WTC11 (cell line): ENCODE data around the gene CELF2. TPM values are rescaled to one million over a fixed set of nuclear protein-coding genes. Genes with fewer than 3 reads are reported as not detected.

ENCODE experiments used
- ATAC-seq: fragments of 200-7000 bp; cut with Tn5 transposase; 2 replicates; pipeline ENCODE4 v1.10.0; 2021; ENCODE audit warnings: mild to moderate bottlenecking, moderate library complexity
- CTCF ChIA-PET: fragments of 300-600 bp; sonication (Branson Sonifier 250); formaldehyde crosslinking; loops from one replicate; lab custom pipeline; 2021; ENCODE audit warnings: antibody characterized with exemption; lab: Charles Lee
- POLR2A ChIA-PET: fragments of 350-600 bp; sonication (Branson Sonifier 250); formaldehyde crosslinking; loops from one replicate; lab custom pipeline; 2021; ENCODE audit warnings: antibody characterized with exemption; lab: Charles Lee
- DNase-seq: peaks from one replicate; pipeline ENCODE4 v3.0.0; 2021; ENCODE audit warnings: low spot score
- H3K27ac Mint-ChIP-seq: 2 replicates; pipeline ENCODE4 v1.8.0; 2021; ENCODE audit warnings: mixed read lengths
- H3K27me3 Mint-ChIP-seq: 2 replicates; pipeline ENCODE4 v1.8.0; 2021; ENCODE audit warnings: low read depth, mild to moderate bottlenecking, moderate library complexity, mixed read lengths
- H3K36me3 Mint-ChIP-seq: 2 replicates; pipeline ENCODE4 v1.8.0; 2021; ENCODE audit warnings: mixed read lengths
- H3K4me1 Mint-ChIP-seq: 2 replicates; pipeline ENCODE4 v1.8.0; 2022; ENCODE audit warnings: mixed read lengths
- H3K4me3 Mint-ChIP-seq: 2 replicates; pipeline ENCODE4 v1.8.0; 2021; ENCODE audit warnings: mild to moderate bottlenecking, moderate library complexity, mixed read lengths
- H3K9me3 Mint-ChIP-seq: 2 replicates; pipeline ENCODE4 v1.8.0; 2021; ENCODE audit warnings: mixed read lengths
- CREM ChIP-seq: sonication (generic); formaldehyde crosslinking; IDR thresholded peaks from 2 replicates; pipeline ENCODE4 v1.8.1; 2022; ENCODE audit warnings: mild to moderate bottlenecking, missing genetic modification reagents, moderate library complexity
- E2F5 ChIP-seq: sonication (generic); formaldehyde crosslinking; IDR thresholded peaks from 2 replicates; pipeline ENCODE4 v1.8.1; 2022; ENCODE audit warnings: mild to moderate bottlenecking, moderate library complexity, missing genetic modification reagents
- ESRRA ChIP-seq: sonication (generic); formaldehyde crosslinking; IDR thresholded peaks from 2 replicates; pipeline ENCODE4 v1.8.1; 2022; ENCODE audit warnings: mild to moderate bottlenecking, missing genetic modification reagents, borderline replicate concordance
- FOXK1 ChIP-seq: sonication (generic); formaldehyde crosslinking; IDR thresholded peaks from 2 replicates; pipeline ENCODE4 v1.8.0; 2022; ENCODE audit warnings: mild to moderate bottlenecking, moderate library complexity, missing genetic modification reagents
- JUN ChIP-seq: sonication (generic); formaldehyde crosslinking; IDR thresholded peaks from 2 replicates; pipeline ENCODE4 v1.8.0; 2023; ENCODE audit warnings: mild to moderate bottlenecking, missing genetic modification reagents
- NR2C2 ChIP-seq: sonication (generic); formaldehyde crosslinking; IDR thresholded peaks from 2 replicates; pipeline ENCODE4 v1.8.0; 2022; ENCODE audit warnings: mild to moderate bottlenecking, missing genetic modification reagents
- RELA ChIP-seq: sonication (generic); formaldehyde crosslinking; IDR thresholded peaks from 2 replicates; pipeline ENCODE4 v1.8.1; 2022; ENCODE audit warnings: missing genetic modification reagents, mild to moderate bottlenecking, borderline replicate concordance
- SMAD3 ChIP-seq: sonication (generic); formaldehyde crosslinking; IDR thresholded peaks from 2 replicates; pipeline ENCODE4 v1.8.0; 2022; ENCODE audit warnings: missing genetic modification reagents, mild to moderate bottlenecking, borderline replicate concordance
- TEAD1 ChIP-seq: sonication (generic); formaldehyde crosslinking; IDR thresholded peaks from 2 replicates; pipeline ENCODE4 v1.8.0; 2022; ENCODE audit warnings: mild to moderate bottlenecking, missing genetic modification reagents
- ZNF219 ChIP-seq: sonication (generic); formaldehyde crosslinking; IDR thresholded peaks from 2 replicates; pipeline ENCODE4 v1.8.0; 2023; ENCODE audit warnings: missing genetic modification reagents, mild to moderate bottlenecking, borderline replicate concordance
- ZNF232 ChIP-seq: sonication (generic); formaldehyde crosslinking; IDR thresholded peaks from 2 replicates; pipeline ENCODE4 v1.8.0; 2022; ENCODE audit warnings: mild to moderate bottlenecking, missing genetic modification reagents
- total RNA-seq: library from RNA; stranded (reverse); gene quantifications from 3 replicates; pipeline ENCODE4 v1.2.3, GENCODE V29; 2021
- TF ChIP-seq, protein P1 (sequence below): sonication (generic); formaldehyde crosslinking; IDR thresholded peaks from 2 replicates; pipeline ENCODE4 v1.8.1; 2023; ENCODE audit warnings: mild to moderate bottlenecking, missing genetic modification reagents
- TF ChIP-seq, protein P2 (sequence below): sonication (generic); formaldehyde crosslinking; IDR thresholded peaks from 2 replicates; pipeline ENCODE4 v1.8.0; 2023; ENCODE audit warnings: mild to moderate bottlenecking, missing genetic modification reagents
- TF ChIP-seq, protein P3 (sequence below): sonication (generic); formaldehyde crosslinking; IDR thresholded peaks from 2 replicates; pipeline ENCODE4 v1.8.1; 2022; ENCODE audit warnings: mild to moderate bottlenecking, missing genetic modification reagents, moderate library complexity, borderline replicate concordance
- TF ChIP-seq, protein P4 (sequence below): sonication (generic); formaldehyde crosslinking; IDR thresholded peaks from 2 replicates; pipeline ENCODE4 v1.8.0; 2022; ENCODE audit warnings: mild to moderate bottlenecking, missing genetic modification reagents

CELF2 gene
- total RNA-seq, 1 experiment from 2014 or later = 24.6 TPM

- Mint-ChIP-seq H3K27ac (peak overlapping the region; percentile 86), H3K4me3 (peak overlapping the region; percentile 37), H3K4me1 (peaks cover 56% of the 10 kb centered on the region), H3K36me3 (no peaks in the 10 kb centered on the region), H3K9me3 (no peaks in the 10 kb centered on the region), H3K27me3 (0 out of 2 replicates have a peak, but pooled peaks cover 3% of the 10 kb centered on the region)
- ATAC-seq = peak; percentile 46
- ChIA-PET POLR2A (no interaction called here), CTCF (interaction anchor here (0.7 to 2.3 kb wide), 7 partner anchors 10 to 174 kb away, joined by 3 to 20 read pairs (median 9); no protein-coding TSS in a partner anchor)
- DNase-seq = no peak
- TF ChIP-seq, protein P1, sequence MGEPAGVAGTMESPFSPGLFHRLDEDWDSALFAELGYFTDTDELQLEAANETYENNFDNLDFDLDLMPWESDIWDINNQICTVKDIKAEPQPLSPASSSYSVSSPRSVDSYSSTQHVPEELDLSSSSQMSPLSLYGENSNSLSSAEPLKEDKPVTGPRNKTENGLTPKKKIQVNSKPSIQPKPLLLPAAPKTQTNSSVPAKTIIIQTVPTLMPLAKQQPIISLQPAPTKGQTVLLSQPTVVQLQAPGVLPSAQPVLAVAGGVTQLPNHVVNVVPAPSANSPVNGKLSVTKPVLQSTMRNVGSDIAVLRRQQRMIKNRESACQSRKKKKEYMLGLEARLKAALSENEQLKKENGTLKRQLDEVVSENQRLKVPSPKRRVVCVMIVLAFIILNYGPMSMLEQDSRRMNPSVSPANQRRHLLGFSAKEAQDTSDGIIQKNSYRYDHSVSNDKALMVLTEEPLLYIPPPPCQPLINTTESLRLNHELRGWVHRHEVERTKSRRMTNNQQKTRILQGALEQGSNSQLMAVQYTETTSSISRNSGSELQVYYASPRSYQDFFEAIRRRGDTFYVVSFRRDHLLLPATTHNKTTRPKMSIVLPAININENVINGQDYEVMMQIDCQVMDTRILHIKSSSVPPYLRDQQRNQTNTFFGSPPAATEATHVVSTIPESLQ (CRISPR knock-in tag) = no peak
Measured at GRCh38 chr10:11096422-11096821, 78.8 kb downstream of the CELF2 start.

DNA sequence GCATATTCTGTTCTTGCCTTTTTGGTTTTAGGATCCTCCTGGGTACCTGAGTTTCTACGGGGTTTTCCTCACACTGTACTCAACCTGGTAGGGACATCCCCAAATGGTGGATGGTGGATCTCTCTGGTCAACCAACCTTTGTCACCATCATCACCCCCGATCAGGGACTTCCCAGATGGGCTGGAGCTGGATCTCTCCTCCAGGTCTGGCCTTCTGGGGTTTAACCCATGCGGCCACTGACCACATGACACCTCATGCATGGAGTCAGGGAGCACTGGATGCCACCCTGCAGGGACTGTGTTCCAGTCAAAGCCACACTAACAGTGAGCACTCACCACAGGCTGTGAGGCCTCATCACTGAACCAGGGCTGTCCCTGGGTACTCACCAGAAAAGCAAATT, 80.0 kb downstream of the CELF2 start:
- peaks cover 58% of the 10 kb centered on the region for H3K4me1 Mint-ChIP-seq
- no peak for TF ChIP-seq SMAD3 (CRISPR knock-in tag)
- no peak for TF ChIP-seq FOXK1
- no peak for TF ChIP-seq NR2C2 (CRISPR knock-in tag)
- TF ChIP-seq TEAD1 (CRISPR knock-in tag) = no peak
- TF ChIP-seq JUN (CRISPR knock-in tag) = no peak
- TF ChIP-seq, protein P2, sequence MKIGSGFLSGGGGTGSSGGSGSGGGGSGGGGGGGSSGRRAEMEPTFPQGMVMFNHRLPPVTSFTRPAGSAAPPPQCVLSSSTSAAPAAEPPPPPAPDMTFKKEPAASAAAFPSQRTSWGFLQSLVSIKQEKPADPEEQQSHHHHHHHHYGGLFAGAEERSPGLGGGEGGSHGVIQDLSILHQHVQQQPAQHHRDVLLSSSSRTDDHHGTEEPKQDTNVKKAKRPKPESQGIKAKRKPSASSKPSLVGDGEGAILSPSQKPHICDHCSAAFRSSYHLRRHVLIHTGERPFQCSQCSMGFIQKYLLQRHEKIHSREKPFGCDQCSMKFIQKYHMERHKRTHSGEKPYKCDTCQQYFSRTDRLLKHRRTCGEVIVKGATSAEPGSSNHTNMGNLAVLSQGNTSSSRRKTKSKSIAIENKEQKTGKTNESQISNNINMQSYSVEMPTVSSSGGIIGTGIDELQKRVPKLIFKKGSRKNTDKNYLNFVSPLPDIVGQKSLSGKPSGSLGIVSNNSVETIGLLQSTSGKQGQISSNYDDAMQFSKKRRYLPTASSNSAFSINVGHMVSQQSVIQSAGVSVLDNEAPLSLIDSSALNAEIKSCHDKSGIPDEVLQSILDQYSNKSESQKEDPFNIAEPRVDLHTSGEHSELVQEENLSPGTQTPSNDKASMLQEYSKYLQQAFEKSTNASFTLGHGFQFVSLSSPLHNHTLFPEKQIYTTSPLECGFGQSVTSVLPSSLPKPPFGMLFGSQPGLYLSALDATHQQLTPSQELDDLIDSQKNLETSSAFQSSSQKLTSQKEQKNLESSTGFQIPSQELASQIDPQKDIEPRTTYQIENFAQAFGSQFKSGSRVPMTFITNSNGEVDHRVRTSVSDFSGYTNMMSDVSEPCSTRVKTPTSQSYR (CRISPR knock-in tag) = no peak
- TF ChIP-seq RELA (CRISPR knock-in tag) = no peak
- no peak for TF ChIP-seq ESRRA (CRISPR knock-in tag)
- no peak for TF ChIP-seq ZNF232 (CRISPR knock-in tag)
- TF ChIP-seq, protein P3, sequence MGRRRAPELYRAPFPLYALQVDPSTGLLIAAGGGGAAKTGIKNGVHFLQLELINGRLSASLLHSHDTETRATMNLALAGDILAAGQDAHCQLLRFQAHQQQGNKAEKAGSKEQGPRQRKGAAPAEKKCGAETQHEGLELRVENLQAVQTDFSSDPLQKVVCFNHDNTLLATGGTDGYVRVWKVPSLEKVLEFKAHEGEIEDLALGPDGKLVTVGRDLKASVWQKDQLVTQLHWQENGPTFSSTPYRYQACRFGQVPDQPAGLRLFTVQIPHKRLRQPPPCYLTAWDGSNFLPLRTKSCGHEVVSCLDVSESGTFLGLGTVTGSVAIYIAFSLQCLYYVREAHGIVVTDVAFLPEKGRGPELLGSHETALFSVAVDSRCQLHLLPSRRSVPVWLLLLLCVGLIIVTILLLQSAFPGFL (CRISPR knock-in tag) = no peak
- no peak for TF ChIP-seq CREM (CRISPR knock-in tag)
- no peak for TF ChIP-seq E2F5
- TF ChIP-seq, protein P4, sequence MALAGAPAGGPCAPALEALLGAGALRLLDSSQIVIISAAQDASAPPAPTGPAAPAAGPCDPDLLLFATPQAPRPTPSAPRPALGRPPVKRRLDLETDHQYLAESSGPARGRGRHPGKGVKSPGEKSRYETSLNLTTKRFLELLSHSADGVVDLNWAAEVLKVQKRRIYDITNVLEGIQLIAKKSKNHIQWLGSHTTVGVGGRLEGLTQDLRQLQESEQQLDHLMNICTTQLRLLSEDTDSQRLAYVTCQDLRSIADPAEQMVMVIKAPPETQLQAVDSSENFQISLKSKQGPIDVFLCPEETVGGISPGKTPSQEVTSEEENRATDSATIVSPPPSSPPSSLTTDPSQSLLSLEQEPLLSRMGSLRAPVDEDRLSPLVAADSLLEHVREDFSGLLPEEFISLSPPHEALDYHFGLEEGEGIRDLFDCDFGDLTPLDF (CRISPR knock-in tag) = no peak
- TF ChIP-seq ZNF219 (CRISPR knock-in tag) = no peak
- TF ChIP-seq, all 79 proteins: peak for 0
- ChIA-PET CTCF (no interaction called here), POLR2A (no interaction called here)
- Mint-ChIP-seq H3K27ac (peak overlapping the region; percentile 79), H3K9me3 (no peaks in the 10 kb centered on the region), H3K27me3 (0 out of 2 replicates have a peak, but pooled peaks cover 3% of the 10 kb centered on the region), H3K4me3 (no peak overlapping the region), H3K36me3 (no peaks in the 10 kb centered on the region)
- ATAC-seq (no peak), DNase-seq (no peak)
